Measurements from ENCODE around the gene DEXI.

GRCh38 chr16:10989559-10989958 is 47.3 kb upstream of the DEXI start:
- TF ChIP-seq EZH2 (IDR thresholded peaks at IDR 0.05; ENCODE audit: low read length, missing control alignments) = no peak
- TF ChIP-seq, protein P1, sequence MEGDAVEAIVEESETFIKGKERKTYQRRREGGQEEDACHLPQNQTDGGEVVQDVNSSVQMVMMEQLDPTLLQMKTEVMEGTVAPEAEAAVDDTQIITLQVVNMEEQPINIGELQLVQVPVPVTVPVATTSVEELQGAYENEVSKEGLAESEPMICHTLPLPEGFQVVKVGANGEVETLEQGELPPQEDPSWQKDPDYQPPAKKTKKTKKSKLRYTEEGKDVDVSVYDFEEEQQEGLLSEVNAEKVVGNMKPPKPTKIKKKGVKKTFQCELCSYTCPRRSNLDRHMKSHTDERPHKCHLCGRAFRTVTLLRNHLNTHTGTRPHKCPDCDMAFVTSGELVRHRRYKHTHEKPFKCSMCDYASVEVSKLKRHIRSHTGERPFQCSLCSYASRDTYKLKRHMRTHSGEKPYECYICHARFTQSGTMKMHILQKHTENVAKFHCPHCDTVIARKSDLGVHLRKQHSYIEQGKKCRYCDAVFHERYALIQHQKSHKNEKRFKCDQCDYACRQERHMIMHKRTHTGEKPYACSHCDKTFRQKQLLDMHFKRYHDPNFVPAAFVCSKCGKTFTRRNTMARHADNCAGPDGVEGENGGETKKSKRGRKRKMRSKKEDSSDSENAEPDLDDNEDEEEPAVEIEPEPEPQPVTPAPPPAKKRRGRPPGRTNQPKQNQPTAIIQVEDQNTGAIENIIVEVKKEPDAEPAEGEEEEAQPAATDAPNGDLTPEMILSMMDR (conservative IDR thresholded peaks at IDR 0.05 in 1 of 2, IDR thresholded peaks at IDR 0.05 in 1 of 2; ENCODE audit: low read depth in 1 of 2, low read length in 2 of 2) = no peak
